Choroid plexus epithelial cell (primary cell): ENCODE results near the gene HYOU1.

Experiments used
- DNase-seq: peaks from one replicate; pipeline ENCODE4 v3.0.0-alpha.2; 2010; ENCODE audit warnings: low read depth
- H3K4me3 ChIP-seq: 2 replicates; pipeline ENCODE4 v1.5.1; 2011; ENCODE audit warnings: low read depth, mild to moderate bottlenecking, control low read depth, low read length, moderate library complexity
- CTCF ChIP-seq: conservative IDR thresholded peaks from 2 replicates; pipeline ENCODE4 v1.5.1; 2011; ENCODE audit warnings: low read depth, mild to moderate bottlenecking, control low read depth, inconsistent platforms, low read length, moderate library complexity

Gene HYOU1

GRCh38 chr11:119029069-119029339 is 28.0 kb downstream of the HYOU1 start:
- DNase-seq, result no peak
- no peak for TF ChIP-seq CTCF
- H3K4me3 ChIP-seq, result no peak overlapping the region

GRCh38 chr11:119028346-119029068 is 28.5 kb downstream of the HYOU1 start:
- no peak overlapping the region for H3K4me3 ChIP-seq
- TF ChIP-seq CTCF, result no peak
- no peak for DNase-seq

GRCh38 chr11:119027561-119028345 is 29.3 kb downstream of the HYOU1 start:
- TF ChIP-seq CTCF, result no peak
- no peak overlapping the region for H3K4me3 ChIP-seq
- DNase-seq, result no peak

- no peak for DNase-seq
- no peak for TF ChIP-seq CTCF
- H3K4me3 ChIP-seq, result no peak overlapping the region
These were observed 30.0 kb downstream of the HYOU1 start for GRCh38 chr11:119026970-119027369.

- no peak for DNase-seq
- no peak overlapping the region for H3K4me3 ChIP-seq
- TF ChIP-seq CTCF, result no peak
These were observed 30.8 kb downstream of the HYOU1 start for GRCh38 chr11:119025978-119026766.

GRCh38 chr11:119025541-119025940 is 31.5 kb downstream of the HYOU1 start:
- no peak for TF ChIP-seq CTCF
- no peak overlapping the region for H3K4me3 ChIP-seq
- no peak for DNase-seq

- DNase-seq, result no peak
- no peak overlapping the region for H3K4me3 ChIP-seq
- TF ChIP-seq CTCF, result no peak
These were observed 31.9 kb downstream of the HYOU1 start for GRCh38 chr11:119025099-119025473.
